Activated naive CD8-positive, alpha-beta T cell treated with anti-CD3 and anti-CD28 coated beads, Interleukin-2, amount 50 U/mL, for 24 hours (primary cell): ENCODE measurements around the gene PPM1F.
A peak's percentile ranks its signal among the peaks of the same experiment; 100 is the strongest.

ENCODE experiments used
- ATAC-seq: fragments of 150-1000 bp; cut with Tn5 transposase; one replicate; pipeline ENCODE4 v1.10.0; 2021
- DNase-seq: peaks from one replicate; pipeline ENCODE4 v3.0.0; 2021
- H3K27ac Mint-ChIP-seq: one replicate; pipeline ENCODE4 v1.8.0; 2021; ENCODE audit warnings: mild to moderate bottlenecking, mixed read lengths
- H3K27me3 Mint-ChIP-seq: one replicate; pipeline ENCODE4 v1.8.0; 2021; ENCODE audit warnings: mixed read lengths
- H3K36me3 Mint-ChIP-seq: one replicate; pipeline ENCODE4 v1.8.0; 2021; ENCODE audit warnings: low read depth, mixed read lengths
- H3K4me1 Mint-ChIP-seq: one replicate; pipeline ENCODE4 v1.8.0; 2021; ENCODE audit warnings: mixed read lengths
- H3K4me3 Mint-ChIP-seq: one replicate; pipeline ENCODE4 v1.8.0; 2021; ENCODE audit warnings: mild to moderate bottlenecking, moderate library complexity, mixed read lengths
- H3K9me3 Mint-ChIP-seq: one replicate; pipeline ENCODE4 v1.8.0; 2021; ENCODE audit warnings: mixed read lengths

PPM1F gene

GRCh38 chr22:21932347-21932746 is 20.3 kb downstream of the PPM1F start:
- ATAC-seq (no peak), DNase-seq (no peak)
- Mint-ChIP-seq H3K9me3 (no peaks in the 10 kb centered on the region), H3K4me1 (peaks cover 3% of the 10 kb centered on the region), H3K36me3 (peaks cover 5% of the 10 kb centered on the region), H3K27me3 (no peaks in the 10 kb centered on the region), H3K4me3 (no peak overlapping the region), H3K27ac (no peak overlapping the region)

DNA sequence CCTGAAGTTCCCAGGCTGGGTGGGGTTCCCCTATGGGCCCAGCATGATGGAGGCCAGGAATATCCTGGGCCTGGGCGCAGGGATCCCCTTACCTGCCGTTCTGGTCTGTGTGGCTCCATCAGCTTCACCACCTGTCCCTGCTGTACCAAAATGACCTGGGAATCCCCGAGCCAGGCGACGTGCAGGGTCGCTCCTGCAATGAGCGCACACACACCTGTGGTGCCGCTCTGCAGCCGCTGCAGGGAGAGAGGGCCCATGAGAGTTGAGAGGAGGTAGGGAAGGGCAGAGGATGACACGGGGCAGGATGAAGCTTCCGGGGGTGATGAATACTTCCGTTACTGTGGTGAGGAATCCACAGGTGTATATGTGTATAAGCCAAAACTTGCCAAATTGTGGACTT is 21.6 kb downstream of the PPM1F start:
- Mint-ChIP-seq H3K9me3 (no peaks in the 10 kb centered on the region), H3K27me3 (no peaks in the 10 kb centered on the region), H3K4me1 (no peaks in the 10 kb centered on the region), H3K36me3 (peaks cover 5% of the 10 kb centered on the region), H3K4me3 (no peak overlapping the region), H3K27ac (no peak overlapping the region)
- DNase-seq (no peak), ATAC-seq (no peak)

DNA sequence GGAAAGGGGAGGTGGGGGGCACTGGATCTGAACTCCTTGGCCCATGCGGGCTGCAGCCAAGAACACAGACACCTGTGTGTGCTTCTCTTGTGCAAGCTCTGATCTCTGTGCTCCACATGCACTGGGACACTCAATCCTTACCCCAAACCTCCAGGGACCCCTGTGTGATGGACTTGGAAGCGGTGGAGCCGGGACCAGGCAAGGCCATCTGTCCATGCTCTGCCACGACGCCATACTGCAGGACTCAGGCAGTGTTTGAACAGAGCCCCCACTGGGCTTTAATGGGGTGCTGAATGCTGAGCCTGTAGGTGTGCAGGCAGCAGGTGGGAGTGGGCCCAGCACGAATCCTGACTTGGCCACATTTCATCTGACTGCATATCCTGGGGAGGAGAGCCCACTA is 23.4 kb downstream of the PPM1F start:
- Mint-ChIP-seq H3K27ac (no peak overlapping the region), H3K36me3 (no peaks in the 10 kb centered on the region), H3K9me3 (no peaks in the 10 kb centered on the region), H3K4me3 (no peak overlapping the region), H3K4me1 (no peaks in the 10 kb centered on the region), H3K27me3 (no peaks in the 10 kb centered on the region)
- no peak for DNase-seq
- ATAC-seq, result no peak

DNA sequence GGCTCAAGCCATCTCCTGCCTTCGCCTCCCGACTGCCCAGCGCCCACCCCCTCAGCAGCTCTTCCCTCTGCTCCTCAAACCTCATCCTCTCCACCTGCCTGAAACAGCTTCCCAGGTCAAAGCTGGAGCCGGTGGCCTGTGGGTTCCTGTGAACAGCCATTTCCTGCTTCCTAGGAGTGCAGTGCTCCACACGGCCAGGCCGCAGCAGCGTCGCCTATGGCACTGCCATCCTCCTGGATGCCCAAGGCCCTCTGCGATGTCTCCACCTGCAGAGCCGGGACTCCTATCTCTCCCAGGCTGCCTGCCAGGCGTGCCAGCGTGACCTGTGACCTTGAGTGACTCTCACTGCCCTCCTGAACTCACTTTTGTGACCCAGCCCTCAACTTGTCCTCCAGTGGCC is 24.6 kb downstream of the PPM1F start:
- DNase-seq (no peak), ATAC-seq (no peak)
- Mint-ChIP-seq H3K9me3 (no peaks in the 10 kb centered on the region), H3K36me3 (no peaks in the 10 kb centered on the region), H3K27ac (no peak overlapping the region), H3K27me3 (no peaks in the 10 kb centered on the region), H3K4me3 (no peak overlapping the region), H3K4me1 (no peaks in the 10 kb centered on the region)

DNA sequence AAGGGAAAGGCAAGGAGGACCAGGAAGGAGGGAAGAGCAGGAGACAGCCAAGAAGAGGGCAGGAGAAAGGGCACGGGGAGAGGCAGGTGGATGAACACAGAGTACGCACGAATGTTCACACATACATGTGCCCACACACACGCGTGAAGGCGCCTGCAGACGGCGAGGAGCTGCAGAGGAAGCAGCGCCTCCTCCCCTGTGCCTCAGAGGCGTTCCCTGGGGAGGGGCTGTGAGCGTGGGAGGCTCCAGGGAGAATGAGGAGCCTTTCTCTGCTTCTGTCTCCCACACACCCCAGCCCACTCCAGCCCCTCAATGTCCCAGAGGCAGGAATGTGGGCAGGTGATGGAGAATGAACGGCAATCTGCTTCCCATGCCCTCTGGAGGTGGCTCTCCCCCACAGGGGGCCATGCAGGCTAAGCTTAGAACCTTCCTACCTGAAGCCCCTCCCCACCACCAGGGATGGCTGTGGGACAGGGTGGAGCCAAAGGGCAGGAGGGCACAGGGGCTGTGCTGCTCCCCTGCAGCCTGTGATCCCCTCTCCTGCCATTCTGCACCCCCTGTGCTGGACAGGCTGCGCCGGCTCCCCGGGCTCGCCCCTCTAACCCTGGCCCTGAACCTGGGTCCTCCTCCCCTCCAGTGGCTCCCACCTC is 25.3 kb downstream of the PPM1F start:
- H3K4me3 Mint-ChIP-seq, result no peak overlapping the region

DNA sequence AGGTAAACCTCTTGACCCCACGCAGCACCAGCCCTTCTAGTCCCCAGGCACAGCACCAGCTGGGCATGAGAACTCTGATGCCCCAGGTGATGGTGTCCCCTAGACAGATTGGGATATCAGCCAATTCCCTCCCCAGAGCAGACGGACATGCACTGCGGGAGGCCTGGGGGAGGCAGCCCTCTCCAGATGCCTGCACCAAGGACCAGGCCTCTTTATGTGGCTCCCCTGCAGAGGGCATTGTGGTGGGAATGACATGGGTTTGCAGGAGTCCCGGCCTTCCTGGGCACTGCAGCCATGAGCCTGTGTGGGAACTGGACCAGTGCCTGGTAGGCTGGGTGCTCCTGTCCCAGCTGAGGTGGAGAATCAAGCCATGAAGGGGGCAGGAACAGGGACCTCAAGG is 25.9 kb downstream of the PPM1F start:
- DNase-seq (no peak), ATAC-seq (peak; percentile 12)
- H3K27me3 Mint-ChIP-seq, result no peaks in the 10 kb centered on the region
- H3K9me3 Mint-ChIP-seq, result no peaks in the 10 kb centered on the region
- H3K36me3 Mint-ChIP-seq, result no peaks in the 10 kb centered on the region
- no peaks in the 10 kb centered on the region for H3K4me1 Mint-ChIP-seq
- no peak overlapping the region for H3K4me3 Mint-ChIP-seq
- no peak overlapping the region for H3K27ac Mint-ChIP-seq

More for the DNA sequence above, 25.3 kb downstream of the PPM1F start:
- H3K4me1 Mint-ChIP-seq, result no peaks in the 10 kb centered on the region
- no peak for DNase-seq
- no peak overlapping the region for H3K27ac Mint-ChIP-seq
- H3K27me3 Mint-ChIP-seq, result no peaks in the 10 kb centered on the region
- H3K36me3 Mint-ChIP-seq, result no peaks in the 10 kb centered on the region
- no peaks in the 10 kb centered on the region for H3K9me3 Mint-ChIP-seq
- ATAC-seq, result no peak

DNA sequence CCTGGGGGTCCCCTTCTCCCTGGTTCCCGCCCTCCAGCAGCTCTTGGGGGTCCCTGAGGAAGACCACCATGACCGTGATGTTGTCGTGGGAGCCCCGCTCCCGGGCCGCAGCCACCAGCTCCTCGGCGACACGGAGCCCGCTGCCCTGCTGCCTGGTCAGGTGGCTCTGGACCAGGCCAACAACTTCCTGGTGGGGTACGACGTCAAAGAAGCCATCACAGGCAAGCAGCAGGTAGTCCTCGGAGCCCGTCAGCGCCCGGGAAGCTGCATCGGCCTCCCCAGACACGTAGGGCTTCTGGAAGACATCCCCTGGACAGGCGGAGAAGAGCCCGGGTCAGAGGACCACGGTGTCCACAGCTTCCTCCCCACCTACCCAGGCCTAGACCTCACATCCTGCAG is 29.5 kb downstream of the PPM1F start:
- H3K4me1 Mint-ChIP-seq, result no peaks in the 10 kb centered on the region
- DNase-seq, result no peak
- no peak for ATAC-seq
- H3K4me3 Mint-ChIP-seq, result no peak overlapping the region
- no peaks in the 10 kb centered on the region for H3K9me3 Mint-ChIP-seq
- H3K27ac Mint-ChIP-seq, result no peak overlapping the region
- H3K36me3 Mint-ChIP-seq, result no peaks in the 10 kb centered on the region
- no peaks in the 10 kb centered on the region for H3K27me3 Mint-ChIP-seq

DNA sequence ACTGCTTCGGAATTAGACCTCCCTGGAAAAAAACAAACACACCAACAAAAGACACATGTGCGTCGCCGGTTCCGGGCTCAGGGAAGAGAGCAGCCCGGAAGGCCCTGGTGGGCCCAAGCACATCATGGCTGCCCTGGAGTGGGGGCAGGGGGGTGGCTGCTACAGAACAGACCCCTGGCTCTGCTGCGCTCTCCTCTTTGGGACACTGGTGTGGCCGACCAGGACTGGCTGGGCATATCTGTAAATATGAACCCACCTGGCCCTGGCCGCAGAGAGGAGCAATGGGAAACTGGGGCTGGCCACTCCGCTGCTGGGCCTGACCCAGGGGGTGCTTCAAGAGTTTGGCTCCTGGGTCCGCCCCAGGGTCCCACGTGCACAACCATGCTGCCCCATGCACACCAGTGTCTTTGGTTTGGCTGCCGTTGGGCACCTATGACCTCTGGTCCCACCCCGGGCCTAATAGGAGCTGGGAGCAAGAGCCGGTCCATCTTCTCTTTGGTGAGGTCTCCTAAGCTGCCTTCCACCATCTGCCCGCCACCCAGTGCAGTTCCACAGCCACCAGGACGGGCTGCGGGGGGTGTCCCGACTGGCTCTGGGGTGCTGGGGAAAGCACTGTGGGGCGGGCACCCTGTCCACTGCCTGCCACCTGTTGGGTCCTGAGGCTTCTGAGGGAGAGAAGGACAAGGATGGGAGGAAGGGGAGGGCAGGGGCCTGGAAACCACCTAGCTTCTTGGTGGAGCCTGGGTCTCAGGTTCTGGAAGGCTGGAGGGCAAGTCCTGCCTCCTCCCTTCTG is 30.1 kb downstream of the PPM1F start:
- Mint-ChIP-seq H3K4me1 (no peaks in the 10 kb centered on the region), H3K27ac (no peak overlapping the region), H3K36me3 (no peaks in the 10 kb centered on the region), H3K4me3 (no peak overlapping the region), H3K27me3 (no peaks in the 10 kb centered on the region), H3K9me3 (no peaks in the 10 kb centered on the region)
- ATAC-seq (no peak), DNase-seq (no peak)

- no peaks in the 10 kb centered on the region for H3K36me3 Mint-ChIP-seq
- no peak for DNase-seq
- H3K9me3 Mint-ChIP-seq, result no peaks in the 10 kb centered on the region
- H3K4me1 Mint-ChIP-seq, result no peaks in the 10 kb centered on the region
- no peak for ATAC-seq
- H3K27me3 Mint-ChIP-seq, result no peaks in the 10 kb centered on the region
- no peak overlapping the region for H3K4me3 Mint-ChIP-seq
- no peak overlapping the region for H3K27ac Mint-ChIP-seq
Observed at GRCh38 chr22:21921729-21922128, 30.9 kb downstream of the PPM1F start.

DNA sequence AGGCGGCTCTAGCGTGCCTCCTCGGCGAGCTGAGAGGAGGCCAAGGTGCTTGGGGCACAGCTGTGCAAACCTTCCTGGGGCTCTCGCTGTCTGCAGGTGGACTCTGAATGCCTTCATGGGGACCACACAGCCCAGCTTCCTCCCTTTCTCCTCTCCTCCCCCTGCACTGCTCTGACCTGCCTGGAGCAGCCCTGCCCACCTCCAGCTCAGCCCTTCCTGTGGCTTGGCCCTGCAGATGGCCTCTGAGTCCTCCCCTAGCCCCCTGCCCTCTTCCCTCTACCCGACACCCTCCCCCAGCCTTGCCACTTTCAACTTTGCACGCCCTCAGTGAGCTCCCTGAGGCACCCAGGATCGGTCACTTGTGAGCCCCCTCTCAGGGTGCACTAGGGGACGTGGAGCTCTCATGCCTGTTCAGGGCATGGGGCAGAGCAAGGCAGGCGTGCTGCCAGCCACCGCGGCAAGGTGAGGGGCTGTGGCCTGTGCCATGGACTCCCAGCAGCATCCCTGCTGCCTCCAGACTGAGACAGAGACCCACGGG is 31.4 kb downstream of the PPM1F start:
- no peaks in the 10 kb centered on the region for H3K4me1 Mint-ChIP-seq
- no peaks in the 10 kb centered on the region for H3K27me3 Mint-ChIP-seq
- H3K4me3 Mint-ChIP-seq, result no peak overlapping the region
- ATAC-seq (no peak), DNase-seq (no peak)
- H3K36me3 Mint-ChIP-seq, result no peaks in the 10 kb centered on the region
- H3K9me3 Mint-ChIP-seq, result no peaks in the 10 kb centered on the region
- H3K27ac Mint-ChIP-seq, result no peak overlapping the region

- Mint-ChIP-seq H3K27me3 (no peaks in the 10 kb centered on the region), H3K4me3 (no peak overlapping the region), H3K27ac (no peak overlapping the region), H3K9me3 (no peaks in the 10 kb centered on the region), H3K4me1 (no peaks in the 10 kb centered on the region), H3K36me3 (no peaks in the 10 kb centered on the region)
- no peak for ATAC-seq
- DNase-seq, result no peak
Observed at GRCh38 chr22:21920341-21921183, 32.1 kb downstream of the PPM1F start.

GRCh38 chr22:21919526-21920307 is 32.9 kb downstream of the PPM1F start:
- DNase-seq, result no peak
- Mint-ChIP-seq H3K36me3 (no peaks in the 10 kb centered on the region), H3K9me3 (no peaks in the 10 kb centered on the region), H3K4me1 (no peaks in the 10 kb centered on the region), H3K27ac (no peak overlapping the region), H3K4me3 (no peak overlapping the region), H3K27me3 (no peaks in the 10 kb centered on the region)
- ATAC-seq, result no peak

DNA sequence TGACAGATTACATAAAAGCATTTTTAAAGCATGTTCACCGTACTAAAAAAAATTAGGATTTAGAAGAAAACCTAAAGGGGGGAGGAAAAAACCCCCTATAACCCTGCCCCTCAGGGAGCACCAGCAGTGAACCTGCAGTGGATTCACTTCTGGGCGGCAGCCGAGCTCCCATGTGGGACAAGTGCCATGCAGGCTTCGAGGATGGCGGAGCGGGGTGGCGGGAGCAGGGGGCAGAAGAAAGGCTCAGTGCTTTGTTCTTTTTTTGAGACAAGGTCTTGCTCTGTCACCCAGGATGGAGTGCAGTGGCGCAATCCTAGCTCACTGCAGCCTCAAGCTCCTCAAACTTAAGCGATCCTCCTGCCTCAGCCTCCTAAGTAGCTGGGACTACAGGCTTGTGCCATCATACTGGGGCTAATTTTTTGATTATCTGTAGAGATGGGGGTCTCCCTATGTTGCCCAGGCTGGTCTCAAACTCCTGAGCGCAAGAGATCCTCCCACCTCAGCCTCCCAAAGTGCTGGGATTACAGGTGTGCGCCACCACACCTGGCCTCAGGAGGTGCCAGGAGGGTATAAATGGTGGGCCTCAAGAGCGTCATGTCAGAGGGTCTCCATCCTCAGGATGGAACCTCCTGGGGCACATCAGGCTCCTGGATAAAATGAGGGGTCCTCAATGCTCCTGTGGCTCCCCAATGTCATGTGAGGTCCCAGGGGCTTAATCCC is 34.0 kb downstream of the PPM1F start:
- DNase-seq (no peak), ATAC-seq (no peak)
- Mint-ChIP-seq H3K4me3 (no peak overlapping the region), H3K27me3 (no peaks in the 10 kb centered on the region), H3K27ac (no peak overlapping the region), H3K36me3 (no peaks in the 10 kb centered on the region), H3K9me3 (no peaks in the 10 kb centered on the region), H3K4me1 (no peaks in the 10 kb centered on the region)

DNA sequence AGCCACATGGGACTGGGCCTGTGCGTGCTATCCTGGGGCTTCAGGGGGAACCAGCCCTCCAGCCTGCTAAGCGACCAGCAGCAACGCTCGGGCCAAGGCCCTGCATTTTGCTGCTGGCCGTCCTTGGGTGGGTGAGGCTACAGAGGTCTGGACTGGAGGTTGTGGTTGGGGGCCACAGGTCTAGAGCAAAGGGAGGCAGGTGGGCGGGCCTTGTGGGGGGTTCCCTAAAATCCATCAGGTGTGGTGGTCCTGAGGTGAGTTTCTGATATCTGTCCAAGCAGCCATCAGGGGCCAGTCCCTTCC is 34.7 kb downstream of the PPM1F start:
- no peaks in the 10 kb centered on the region for H3K4me1 Mint-ChIP-seq
- no peaks in the 10 kb centered on the region for H3K36me3 Mint-ChIP-seq
- ATAC-seq (no peak), DNase-seq (no peak)
- H3K27ac Mint-ChIP-seq, result no peak overlapping the region
- no peaks in the 10 kb centered on the region for H3K27me3 Mint-ChIP-seq
- no peaks in the 10 kb centered on the region for H3K9me3 Mint-ChIP-seq
- H3K4me3 Mint-ChIP-seq, result no peak overlapping the region
